SK-N-SH treated with all-trans-retinoic acid at 6 μM for 48 hours (cell line): ENCODE data around the gene SNX9.

Experiments
- ATAC-seq: fragments of 200-7000 bp; cut with Tn5 transposase; 3 replicates; pipeline ENCODE4 v1.9.1; 2020; ENCODE audit warnings: mild to moderate bottlenecking, moderate library complexity
- ARNTL ChIP-seq: fragments of 450-650 bp; formaldehyde crosslinking; IDR thresholded peaks from 2 replicates; pipeline ENCODE4 v1.5.0; 2020; ENCODE audit warnings: low read depth, mild to moderate bottlenecking, moderate library complexity, borderline replicate concordance
- BACH2 ChIP-seq: fragments of 250-450 bp; sonication (Bioruptor Pico); IDR thresholded peaks from 2 replicates; pipeline ENCODE4 v1.9.0; 2021; ENCODE audit warnings: mild to moderate bottlenecking, borderline replicate concordance
- CREB5 ChIP-seq: fragments of 250-450 bp; sonication (Bioruptor Pico); IDR thresholded peaks from 2 replicates; pipeline ENCODE4 v1.5.1; 2020; ENCODE audit warnings: low read depth, mild to moderate bottlenecking, moderate library complexity
- CSDC2 ChIP-seq: fragments of 250-450 bp; sonication (Bioruptor Pico); IDR thresholded peaks from 2 replicates; pipeline ENCODE4 v1.5.0; 2020; ENCODE audit warnings: mild to moderate bottlenecking, moderate library complexity
- CSRNP3 ChIP-seq: fragments of 250-450 bp; sonication (Bioruptor Pico); IDR thresholded peaks from 2 replicates; pipeline ENCODE4 v1.5.1; 2021; ENCODE audit warnings: mild to moderate bottlenecking, moderate library complexity
- GLIS3 ChIP-seq: fragments of 250-450 bp; sonication (Bioruptor Pico); IDR thresholded peaks from 2 replicates; pipeline ENCODE4 v1.5.0; 2020; ENCODE audit warnings: mild to moderate bottlenecking, moderate library complexity
- ISL1 ChIP-seq: fragments of 250-450 bp; sonication (Bioruptor Pico); IDR thresholded peaks from 2 replicates; pipeline ENCODE4 v2.1.2; 2022; ENCODE audit warnings: mild to moderate bottlenecking, moderate library complexity
- OSR1 ChIP-seq: fragments of 250-450 bp; sonication (Bioruptor Pico); IDR thresholded peaks from 2 replicates; pipeline ENCODE4 v1.8.0; 2022; ENCODE audit warnings: moderate library complexity, mild to moderate bottlenecking, inconsistent platforms
- PATZ1 ChIP-seq: fragments of 250-450 bp; sonication (Bioruptor Pico); IDR thresholded peaks from 2 replicates; pipeline ENCODE4 v1.8.0; 2020; ENCODE audit warnings: mild to moderate bottlenecking, moderate library complexity, borderline replicate concordance
- POU6F1 ChIP-seq: fragments of 250-450 bp; sonication (Bioruptor Pico); IDR thresholded peaks from 2 replicates; pipeline ENCODE4 v1.8.0; 2021; ENCODE audit warnings: low read depth, mild to moderate bottlenecking, moderate library complexity, borderline replicate concordance
- PPARA ChIP-seq: fragments of 250-450 bp; sonication (Bioruptor Pico); IDR thresholded peaks from 2 replicates; pipeline ENCODE4 v1.5.0; 2020; ENCODE audit warnings: mild to moderate bottlenecking, borderline replicate concordance
- RARB ChIP-seq: fragments of 250-450 bp; sonication (Bioruptor Pico); IDR thresholded peaks from 2 replicates; pipeline ENCODE4 v1.8.0; 2021; ENCODE audit warnings: mild to moderate bottlenecking, moderate library complexity
- SNAI2 ChIP-seq: fragments of 250-450 bp; sonication (Bioruptor Pico); IDR thresholded peaks from 2 replicates; pipeline ENCODE4 v1.5.0; 2020; ENCODE audit warnings: mild to moderate bottlenecking, moderate library complexity
- TCF4 ChIP-seq: fragments of 250-450 bp; sonication (Bioruptor Pico); IDR thresholded peaks from 2 replicates; pipeline ENCODE4 v1.8.0; 2021; ENCODE audit warnings: mild to moderate bottlenecking, moderate library complexity, borderline replicate concordance
- TOX ChIP-seq: fragments of 250-450 bp; sonication (Bioruptor Pico); IDR thresholded peaks from 2 replicates; pipeline ENCODE4 v1.8.0; 2021; ENCODE audit warnings: mild to moderate bottlenecking, moderate library complexity, borderline replicate concordance
- TSHZ2 ChIP-seq: fragments of 250-450 bp; sonication (Bioruptor Pico); IDR thresholded peaks from 2 replicates; pipeline ENCODE4 v1.5.0; 2020; ENCODE audit warnings: mild to moderate bottlenecking, moderate library complexity
- ZC3H10 ChIP-seq: fragments of 250-450 bp; sonication (Bioruptor Pico); IDR thresholded peaks from 2 replicates; pipeline ENCODE4 v1.5.1; 2021; ENCODE audit warnings: mild to moderate bottlenecking, moderate library complexity
- ZFP3 ChIP-seq: fragments of 250-450 bp; sonication (Bioruptor Pico); IDR thresholded peaks from 2 replicates; pipeline ENCODE4 v1.5.0; 2020; ENCODE audit warnings: mild to moderate bottlenecking, moderate library complexity
- ZFP30 ChIP-seq: fragments of 450-650 bp; formaldehyde crosslinking; IDR thresholded peaks from 2 replicates; pipeline ENCODE4 v1.5.0; 2022; ENCODE audit warnings: mild to moderate bottlenecking, moderate library complexity
- ZNF565 ChIP-seq: fragments of 450-650 bp; formaldehyde crosslinking; conservative IDR thresholded peaks from 2 replicates; pipeline ENCODE4 v1.5.0; 2020; ENCODE audit warnings: low read depth, mild to moderate bottlenecking, moderate library complexity
- ZNF70 ChIP-seq: fragments of 450-650 bp; formaldehyde crosslinking; IDR thresholded peaks from 2 replicates; pipeline ENCODE4 v1.5.0; 2020; ENCODE audit warnings: mild to moderate bottlenecking, moderate library complexity
- ZNF8 ChIP-seq: fragments of 450-650 bp; formaldehyde crosslinking; IDR thresholded peaks from 2 replicates; pipeline ENCODE4 v1.5.0; 2020; ENCODE audit warnings: mild to moderate bottlenecking, moderate library complexity

The SNX9 gene

GRCh38 chr6:157974341-157974894 lies 151.4 kb downstream of the SNX9 start:
- TF ChIP-seq TSHZ2 (no peak), PATZ1 (CRISPR knock-in tag) (no peak), SNAI2 (CRISPR knock-in tag) (no peak), POU6F1 (no peak), OSR1 (CRISPR knock-in tag) (no peak), ISL1 (CRISPR knock-in tag) (no peak), TCF4 (CRISPR knock-in tag) (no peak), ZNF565 (CRISPR knock-in tag) (no peak)
- ATAC-seq = peak; percentile 50; the same call in 2 of the 3 replicates

GRCh38 chr6:157974967-157975366 lies 151.9 kb downstream of the SNX9 start:
- TF ChIP-seq ZC3H10 (CRISPR knock-in tag) = no peak
- no peak for TF ChIP-seq GLIS3
- TF ChIP-seq ARNTL (CRISPR knock-in tag) = no peak
- TF ChIP-seq ZNF70 (CRISPR knock-in tag) = no peak
- no peak for TF ChIP-seq TCF4 (CRISPR knock-in tag)
- TF ChIP-seq ZFP3 (CRISPR knock-in tag) = no peak
- no peak for TF ChIP-seq ZNF8 (CRISPR knock-in tag)
- TF ChIP-seq PPARA (CRISPR knock-in tag) = no peak
- TF ChIP-seq TOX = no peak
- TF ChIP-seq OSR1 (CRISPR knock-in tag) = no peak
- no peak for TF ChIP-seq ZFP30 (CRISPR knock-in tag)
- no peak for TF ChIP-seq SNAI2 (CRISPR knock-in tag)
- no peak for TF ChIP-seq ZNF565 (CRISPR knock-in tag)
- TF ChIP-seq RARB (CRISPR knock-in tag) = no peak
- no peak for TF ChIP-seq POU6F1
- TF ChIP-seq CSDC2 = no peak
- TF ChIP-seq BACH2 = no peak
- no peak for TF ChIP-seq CREB5 (CRISPR knock-in tag)
- ATAC-seq = no peak

GRCh38 chr6:157975456-157975855 lies 152.4 kb downstream of the SNX9 start:
- ATAC-seq = no peak
- TF ChIP-seq POU6F1 (no peak), ZNF70 (CRISPR knock-in tag) (no peak), TSHZ2 (no peak), CSRNP3 (CRISPR knock-in tag) (no peak), OSR1 (CRISPR knock-in tag) (no peak), ZFP30 (CRISPR knock-in tag) (no peak), BACH2 (no peak), RARB (CRISPR knock-in tag) (no peak), ZNF8 (CRISPR knock-in tag) (no peak), TOX (no peak), TCF4 (CRISPR knock-in tag) (no peak), ISL1 (CRISPR knock-in tag) (no peak)
